DOHH2 (cell line): ENCODE measurements around the gene EXOC6B.

Experiments
- CTCF ChIP-seq: fragments of 200-600 bp; sonication (generic); IDR thresholded peaks from one replicate; pipeline ENCODE4 v1.5.1; 2014; ENCODE audit warnings: antibody characterized with exemption, mild to moderate bottlenecking, low read depth, low read length; ENCODE audit not compliant: poor library complexity, severe bottlenecking
- EZH2phosphoT487 ChIP-seq: fragments of 200-600 bp; sonication (generic); IDR thresholded peaks from 2 replicates; pipeline ENCODE4 v1.6.1; 2017; ENCODE audit warnings: borderline replicate concordance, mild to moderate bottlenecking, antibody characterized with exemption, low read length, moderate library complexity, mixed read lengths

- TF ChIP-seq EZH2phosphoT487 (no peak), CTCF (no peak)
Measured at GRCh38 chr2:72722492-72723070, 103.3 kb downstream of the EXOC6B start.
